ENCODE data around the gene LHPP.

The LHPP gene

GRCh38 chr10:124621637-124622036 is 160.0 kb downstream of the LHPP start:
- DNase-seq (ENCODE audit: low read depth, low spot score) = no peak

DNA sequence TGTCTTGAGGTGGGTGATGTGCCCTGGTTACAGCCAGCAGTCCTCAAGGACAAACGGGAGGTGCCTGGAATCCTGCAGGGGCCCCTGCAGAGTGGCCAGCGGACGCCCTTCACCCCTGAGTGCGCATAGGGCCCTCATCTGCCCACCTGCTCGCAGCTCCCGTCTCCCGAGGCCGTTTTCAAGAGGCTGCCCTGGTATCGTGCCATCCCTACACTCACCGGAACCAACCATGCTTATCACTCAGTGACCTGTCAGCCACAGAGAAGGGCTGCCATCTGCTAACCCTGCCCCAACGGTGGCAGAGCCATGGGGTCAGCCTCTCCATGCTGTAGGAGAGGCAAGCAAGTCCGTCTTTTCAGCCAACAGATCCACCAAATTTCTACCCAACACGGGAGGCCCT is 160.5 kb downstream of the LHPP start:
- no peak for DNase-seq (ENCODE audit: low read depth, low spot score)

GRCh38 chr10:124622866-124623536 is 161.4 kb downstream of the LHPP start:
- DNase-seq (ENCODE audit: low read depth, low spot score) = no peak

DNA sequence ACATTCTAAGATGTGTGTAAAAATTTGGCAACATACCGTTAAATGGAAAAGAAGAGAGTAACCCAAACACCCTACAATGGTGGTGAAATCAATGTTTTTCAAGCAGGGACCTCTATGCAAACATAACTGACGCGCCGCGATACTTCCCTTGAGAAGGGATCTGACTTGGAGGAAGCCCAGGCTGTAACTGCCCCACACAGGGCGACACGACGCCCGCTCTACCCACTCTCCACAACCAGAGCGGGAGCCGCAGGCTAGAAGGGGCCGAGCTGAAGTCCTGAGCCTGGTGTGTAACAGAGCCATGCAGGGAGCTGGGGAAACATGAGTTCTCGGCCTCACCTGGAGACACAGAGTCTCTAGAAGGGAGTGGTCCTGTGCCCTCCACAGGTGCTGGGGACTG is 162.4 kb downstream of the LHPP start:
- DNase-seq (ENCODE audit: low read depth, low spot score) = no peak

GRCh38 chr10:124624466-124624865 is 162.8 kb downstream of the LHPP start:
- no peak for DNase-seq (ENCODE audit: low read depth, low spot score)

DNA sequence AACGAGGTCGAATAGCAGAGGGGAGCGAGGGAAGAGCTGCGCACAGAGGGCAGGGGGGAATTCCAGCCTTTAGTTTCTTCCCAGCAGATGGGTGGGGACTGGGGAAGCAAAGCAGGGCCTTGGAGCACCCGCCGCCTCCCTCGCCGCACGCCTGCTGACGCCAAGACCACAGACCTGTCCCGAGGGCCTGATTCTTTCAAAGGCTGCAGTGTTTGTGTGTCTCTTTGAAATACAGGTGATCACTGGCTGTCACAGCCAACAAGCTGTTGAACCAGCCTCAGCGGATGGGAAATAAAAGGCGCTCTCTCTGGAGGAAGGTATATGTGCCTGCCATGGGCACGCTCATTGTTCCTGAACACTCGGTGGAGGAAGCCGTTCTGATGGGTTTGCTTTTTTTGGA is 163.3 kb downstream of the LHPP start:
- no peak for DNase-seq (ENCODE audit: low read depth, low spot score)

DNA sequence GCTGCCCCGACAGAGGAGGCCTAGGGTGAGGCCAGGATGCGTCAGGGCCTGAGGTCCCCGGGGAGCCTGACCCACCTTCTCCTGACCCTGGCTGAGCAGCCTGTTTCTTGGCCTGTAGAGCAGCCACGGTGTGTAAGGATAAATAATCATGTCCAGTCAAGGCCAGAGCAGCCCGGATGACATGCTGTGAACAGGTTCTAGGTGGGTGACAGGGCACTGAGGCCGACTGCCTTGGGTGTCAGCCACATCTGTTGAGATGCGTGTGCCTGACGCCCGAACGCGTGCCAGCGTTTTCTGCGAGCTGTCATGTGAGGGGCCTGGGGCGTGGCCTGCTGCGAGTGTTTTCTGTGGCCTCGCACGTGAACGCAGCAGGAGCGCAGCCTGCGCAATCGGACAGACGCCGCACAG is 164.2 kb downstream of the LHPP start:
- no peak for DNase-seq (ENCODE audit: low read depth, low spot score)

DNA sequence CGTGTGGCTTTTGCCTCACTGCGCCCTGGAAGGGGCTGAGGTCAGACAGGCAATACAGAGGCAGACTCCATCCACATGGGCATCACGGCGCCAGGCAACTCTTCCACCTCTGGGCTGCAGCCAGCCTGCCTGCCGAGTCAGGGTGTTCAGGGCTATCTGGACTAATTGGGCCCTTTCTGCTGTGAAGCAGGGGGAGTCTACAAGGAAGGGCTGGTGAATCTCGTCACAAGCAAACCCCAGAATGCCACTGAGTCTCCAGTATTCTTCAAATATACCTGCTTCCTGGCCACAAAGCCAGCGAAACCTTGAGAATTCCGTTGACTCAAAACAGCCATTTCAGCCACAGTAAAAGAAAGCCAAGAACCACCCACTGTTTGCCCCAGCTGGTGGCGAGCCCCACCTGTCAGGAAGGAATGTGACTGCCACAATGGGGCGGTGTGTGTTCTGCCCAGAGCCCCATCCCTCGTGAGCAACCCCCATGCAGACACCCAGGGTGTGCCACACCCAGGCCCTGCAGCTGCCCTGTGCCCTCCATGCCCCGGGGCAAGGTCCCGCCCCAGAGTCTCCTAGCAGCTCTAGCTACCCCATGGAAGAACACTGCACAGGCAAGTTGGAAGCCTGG is 165.2 kb downstream of the LHPP start:
- DNase-seq (ENCODE audit: low read depth, low spot score) = no peak

DNA sequence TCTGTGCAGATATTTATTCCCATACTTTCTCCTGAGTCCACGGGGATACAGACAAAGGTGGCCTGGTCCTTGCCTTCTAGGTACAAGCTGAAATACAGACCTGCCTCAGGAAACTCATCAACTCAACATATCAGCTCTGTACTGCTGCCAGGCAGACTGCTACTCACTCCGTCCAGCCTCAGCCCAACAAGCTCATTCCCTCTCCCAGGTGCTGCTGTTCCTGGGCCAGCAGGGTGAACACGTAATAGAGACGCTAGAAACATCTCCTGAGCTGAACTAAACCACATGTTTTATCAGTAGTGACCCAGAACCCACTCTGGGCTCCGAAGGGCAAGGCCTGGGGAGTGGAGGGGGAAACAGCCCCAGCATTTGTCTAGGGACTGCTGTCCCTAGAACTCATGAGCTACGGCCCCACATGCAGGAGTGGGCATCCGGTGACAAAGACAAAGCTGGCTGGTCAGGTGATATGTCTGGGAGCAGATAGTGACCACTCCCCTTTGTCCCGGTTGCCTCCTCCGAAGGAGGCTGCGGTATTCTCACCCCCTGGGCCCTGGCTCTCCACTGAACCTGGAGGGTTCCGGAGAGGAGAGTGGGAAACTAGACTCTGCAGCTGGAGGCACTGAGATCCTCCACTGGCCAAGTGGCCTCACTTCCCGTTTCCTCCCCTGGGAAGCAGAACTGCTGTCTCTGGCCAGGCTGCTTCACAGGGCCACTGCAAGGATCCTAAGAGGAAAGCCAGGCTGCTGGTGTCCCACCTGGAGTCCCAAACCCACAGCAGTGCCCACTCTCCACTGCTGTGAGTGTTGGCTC is 166.4 kb downstream of the LHPP start:
- DNase-seq (ENCODE audit: low read depth, low spot score) = no peak

DNA sequence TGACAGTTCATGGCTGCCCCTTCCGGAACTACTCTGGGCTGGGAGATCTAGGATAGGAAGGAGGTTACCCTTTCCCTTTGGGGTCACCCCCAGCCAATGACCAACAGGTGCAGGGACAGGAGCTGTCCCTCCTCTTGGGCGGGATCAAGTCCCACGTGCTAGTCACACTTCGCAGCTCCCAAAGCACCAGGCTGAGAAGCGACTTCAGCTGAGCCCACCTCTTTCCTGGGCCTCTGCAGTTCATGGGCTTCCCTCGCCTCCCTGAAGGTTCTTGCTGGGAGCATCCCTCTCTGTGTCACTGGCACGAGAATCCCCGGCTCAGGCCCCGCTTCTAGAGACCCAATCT is 167.0 kb downstream of the LHPP start:
- no peak for DNase-seq (ENCODE audit: low read depth, low spot score)

DNA sequence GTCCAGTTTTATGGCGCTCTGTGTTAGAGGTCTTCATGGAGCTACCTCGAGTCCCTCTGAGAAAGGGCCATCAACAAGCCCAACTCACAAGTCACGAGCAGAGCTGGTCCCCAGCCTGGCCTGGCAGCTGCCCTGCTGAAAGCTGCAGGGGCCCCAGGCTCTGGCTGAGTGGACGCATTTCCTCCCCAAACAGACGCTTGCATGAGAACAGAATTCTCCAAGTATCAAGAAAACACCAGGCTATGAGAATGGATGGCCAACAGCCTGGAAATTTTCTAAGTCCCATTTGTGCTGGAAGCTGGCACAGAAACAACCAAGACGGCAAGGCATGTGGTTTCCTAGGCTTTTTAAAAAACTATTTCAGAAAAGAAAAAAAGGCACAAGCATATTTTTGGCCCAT is 167.8 kb downstream of the LHPP start:
- DNase-seq (ENCODE audit: low read depth, low spot score) = peak; percentile 57

DNA sequence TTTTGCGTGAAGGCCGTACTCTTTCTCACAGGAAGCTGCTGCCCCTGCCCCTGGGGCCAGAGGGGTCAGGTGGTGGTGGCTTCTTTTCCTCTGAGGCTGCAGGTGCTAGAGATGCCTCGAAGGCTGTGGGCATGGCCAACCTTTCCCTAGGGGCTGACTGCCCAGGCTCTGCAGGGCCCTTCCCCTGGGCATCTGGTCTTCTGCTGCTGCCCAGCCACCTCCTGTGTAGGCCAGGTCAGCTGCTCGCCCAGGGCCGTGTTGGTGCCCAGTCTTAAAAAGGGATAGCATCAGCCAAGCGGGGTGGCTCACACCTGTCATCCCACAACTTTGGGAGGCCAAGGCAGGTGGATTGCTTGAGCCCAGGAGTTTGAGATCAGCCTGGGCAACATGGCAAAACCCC is 168.2 kb downstream of the LHPP start:
- DNase-seq (ENCODE audit: low read depth, low spot score) = no peak

DNA sequence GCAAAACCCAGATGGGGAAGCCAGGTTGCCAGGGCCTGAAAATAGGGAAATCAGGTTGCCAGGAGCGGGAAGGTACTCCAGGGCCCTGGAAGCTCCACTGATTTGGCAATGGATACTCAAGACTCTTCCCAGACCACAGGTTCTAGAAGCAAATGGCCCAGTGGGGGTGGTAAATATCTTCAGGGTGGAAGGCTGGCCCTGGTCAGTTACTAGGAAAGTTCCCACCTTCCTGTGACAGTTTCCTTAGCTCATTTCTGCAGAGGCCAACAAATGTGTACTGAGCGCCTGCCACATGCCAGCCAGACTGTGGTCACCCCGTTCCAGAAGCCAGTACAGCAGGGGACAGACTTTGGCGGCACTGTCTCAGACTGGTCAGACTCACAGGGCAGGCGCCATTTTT is 168.9 kb downstream of the LHPP start:
- DNase-seq (ENCODE audit: low read depth, low spot score) = no peak

GRCh38 chr10:124632064-124632531 is 170.5 kb downstream of the LHPP start:
- peak; percentile 93 for DNase-seq (ENCODE audit: low read depth, low spot score)

DNA sequence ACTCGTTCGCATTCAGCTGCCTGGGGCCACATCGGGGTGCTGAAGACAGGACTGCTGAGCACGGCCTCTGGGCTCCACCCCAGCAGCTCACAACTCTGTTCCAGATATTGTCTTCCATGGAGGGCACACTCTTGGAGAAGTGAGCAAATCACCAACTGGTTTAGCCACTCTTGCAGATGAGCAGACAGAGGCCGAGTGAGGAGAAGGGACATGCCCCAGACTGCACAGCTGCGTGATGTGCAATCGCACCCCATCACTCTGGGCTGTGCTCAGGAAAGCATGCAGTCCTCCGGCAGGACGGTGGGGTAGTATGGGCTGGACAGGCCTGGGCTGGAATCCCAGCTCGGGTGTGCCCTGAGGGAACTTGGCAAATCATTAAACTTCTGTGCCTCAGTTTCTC is 170.9 kb downstream of the LHPP start:
- no peak for DNase-seq (ENCODE audit: low read depth, low spot score)

DNA sequence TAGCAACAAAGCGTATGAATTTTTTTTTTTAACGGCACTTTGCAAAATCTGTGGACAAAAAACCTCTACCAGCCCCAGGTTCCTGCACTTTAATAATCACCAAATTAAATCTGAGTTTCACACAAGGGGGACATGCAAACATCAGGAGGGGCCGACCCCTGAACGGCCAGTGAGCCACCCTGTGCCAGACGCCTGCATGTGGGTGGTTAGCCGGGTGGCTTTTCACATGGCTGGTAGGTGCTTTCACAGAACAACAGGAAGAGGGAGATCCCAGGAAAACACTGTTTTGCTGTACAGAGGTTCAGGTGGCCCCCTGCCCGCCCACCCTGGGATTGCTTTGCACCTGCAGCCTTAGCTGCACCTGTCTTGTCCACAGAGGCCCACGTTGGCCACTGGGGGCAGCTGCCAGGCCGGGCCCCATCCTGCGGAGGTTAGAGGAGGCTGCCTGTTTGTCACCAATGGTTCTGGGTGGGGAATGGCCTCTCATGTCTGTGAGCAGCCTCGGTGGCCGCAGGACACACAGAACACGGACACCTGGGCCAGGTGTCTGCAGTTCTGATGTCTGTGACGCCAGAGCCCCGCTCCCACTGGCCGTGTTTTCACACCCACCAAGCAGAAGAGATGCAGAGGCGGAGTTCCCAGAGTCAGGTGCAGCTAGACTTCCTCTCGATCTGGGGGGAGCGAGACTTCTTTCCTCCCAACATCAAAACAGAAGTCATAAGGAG is 174.8 kb downstream of the LHPP start:
- no peak for DNase-seq (ENCODE audit: low read depth, low spot score)

DNA sequence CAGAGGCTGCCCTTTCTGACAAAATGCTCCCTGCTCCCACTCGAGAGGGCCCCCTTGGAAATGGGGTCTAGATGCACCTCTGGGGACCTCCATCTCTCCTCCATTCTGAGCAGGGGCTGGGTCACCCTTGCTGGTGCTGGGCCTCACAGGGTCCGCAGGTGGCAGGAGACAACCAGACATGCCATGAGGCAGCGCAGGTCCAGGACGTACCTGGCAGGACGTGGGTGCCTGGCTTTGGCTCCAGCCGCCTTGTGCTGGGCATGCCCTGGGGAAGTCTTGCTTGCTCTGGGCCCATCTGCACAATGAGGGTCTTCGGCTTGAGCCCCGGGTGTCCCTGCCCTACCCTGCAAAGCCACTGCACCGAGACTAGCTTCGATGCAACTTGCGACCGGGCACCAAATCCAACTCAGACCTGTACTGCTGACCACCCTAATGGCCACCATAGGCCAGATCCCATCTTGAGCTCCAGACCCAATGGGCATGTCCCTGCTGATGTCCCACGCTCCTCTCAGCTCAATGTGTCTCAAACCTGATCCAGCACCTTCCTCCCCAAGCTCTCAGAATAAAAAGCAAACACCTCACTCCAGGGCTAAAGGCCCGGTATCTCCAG is 175.6 kb downstream of the LHPP start:
- DNase-seq (ENCODE audit: low read depth, low spot score) = no peak

- no peak for DNase-seq (ENCODE audit: low read depth, low spot score)
These were observed 176.1 kb downstream of the LHPP start for GRCh38 chr10:124637746-124638145.

- DNase-seq (ENCODE audit: low read depth, low spot score) = no peak
These were observed 177.6 kb downstream of the LHPP start for GRCh38 chr10:124639206-124639605.

DNA sequence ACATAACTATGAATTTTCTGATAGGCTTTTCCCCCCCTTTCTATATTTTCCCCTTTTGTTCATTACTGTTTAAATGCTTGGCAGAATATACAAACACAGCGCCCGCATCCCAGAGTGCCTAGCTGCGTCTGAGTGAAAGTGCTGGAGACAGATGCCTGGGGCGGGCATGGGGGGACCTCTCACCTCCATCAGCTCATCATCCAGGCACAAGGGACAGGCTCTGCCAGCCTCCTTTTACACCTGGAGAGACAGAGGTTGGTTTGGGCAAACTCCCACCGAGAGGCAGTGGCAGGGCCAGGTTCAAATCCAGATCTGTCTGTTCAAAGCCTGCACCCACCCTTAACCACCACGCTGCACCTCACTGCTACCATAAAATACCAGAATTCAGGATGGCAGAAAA is 178.0 kb downstream of the LHPP start:
- no peak for DNase-seq (ENCODE audit: low read depth, low spot score)

GRCh38 chr10:124640056-124640455 is 178.4 kb downstream of the LHPP start:
- DNase-seq (ENCODE audit: low read depth, low spot score) = no peak

All from astrocyte of the hippocampus (primary cell).